GM19452 (cell line): ENCODE results near the gene CLDN15.
"Not testable (repeated sequence)": the region's sequence is repeated elsewhere in the genome, so short reads cannot be mapped to it uniquely, and the experiment has no call there.

Source experiments
- ATAC-seq: cut with Tn5 transposase; IDR thresholded peaks from one replicate; pipeline ENCODE4 v1.9.1; 2021; ENCODE audit not compliant: unreplicated experiment

CLDN15 gene

GRCh38 chr7:101200504-101200861 lies 37.1 kb downstream of the CLDN15 start:
- ATAC-seq, result no peak

- not testable (repeated sequence) for ATAC-seq
Measured at GRCh38 chr7:101199522-101199921, 38.1 kb downstream of the CLDN15 start.

- no peak for ATAC-seq
Measured at GRCh38 chr7:101198476-101198875, 39.1 kb downstream of the CLDN15 start.

DNA sequence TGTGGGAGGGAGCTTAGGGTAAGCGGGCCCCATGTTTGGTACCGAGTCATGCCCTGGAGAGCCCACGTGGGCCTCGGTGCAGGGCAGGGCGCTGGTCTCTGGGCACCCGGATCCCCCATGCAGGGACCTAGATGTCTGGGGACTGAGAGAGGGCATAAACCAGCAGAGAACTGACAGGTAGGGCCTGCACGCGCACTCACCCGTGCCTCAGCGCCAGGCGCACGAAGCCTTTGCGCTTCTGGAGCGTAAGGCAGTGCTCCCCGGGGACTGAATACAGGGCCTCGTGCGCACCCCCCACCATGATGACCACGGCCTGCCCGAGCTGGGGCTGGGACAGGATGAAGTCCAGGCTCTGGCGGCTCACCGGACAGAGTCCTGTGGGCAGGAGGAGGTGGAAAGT lies 39.6 kb downstream of the CLDN15 start:
- no peak for ATAC-seq

DNA sequence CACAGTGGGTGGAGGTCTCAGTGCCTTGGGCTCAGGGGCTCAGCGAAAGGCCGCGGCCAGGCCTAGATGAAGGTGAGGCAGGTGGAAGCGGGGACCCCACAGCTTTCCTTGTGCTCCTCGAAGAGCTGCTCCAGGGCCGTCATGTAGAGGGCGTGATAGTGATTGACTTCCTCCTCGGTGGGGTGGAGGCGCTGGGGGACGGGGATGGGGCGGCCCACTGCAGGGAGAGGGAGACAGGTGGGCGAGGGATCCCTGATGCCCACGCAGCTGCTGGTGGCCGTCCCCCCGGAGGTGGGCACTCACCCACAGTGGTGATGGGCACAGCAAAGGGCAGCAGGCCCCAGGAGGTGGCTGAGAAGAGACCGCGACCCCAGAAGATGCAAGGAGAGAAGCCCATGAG lies 41.7 kb downstream of the CLDN15 start:
- ATAC-seq, result no peak

GRCh38 chr7:101189109-101189508 lies 48.5 kb downstream of the CLDN15 start:
- ATAC-seq, result no peak

DNA sequence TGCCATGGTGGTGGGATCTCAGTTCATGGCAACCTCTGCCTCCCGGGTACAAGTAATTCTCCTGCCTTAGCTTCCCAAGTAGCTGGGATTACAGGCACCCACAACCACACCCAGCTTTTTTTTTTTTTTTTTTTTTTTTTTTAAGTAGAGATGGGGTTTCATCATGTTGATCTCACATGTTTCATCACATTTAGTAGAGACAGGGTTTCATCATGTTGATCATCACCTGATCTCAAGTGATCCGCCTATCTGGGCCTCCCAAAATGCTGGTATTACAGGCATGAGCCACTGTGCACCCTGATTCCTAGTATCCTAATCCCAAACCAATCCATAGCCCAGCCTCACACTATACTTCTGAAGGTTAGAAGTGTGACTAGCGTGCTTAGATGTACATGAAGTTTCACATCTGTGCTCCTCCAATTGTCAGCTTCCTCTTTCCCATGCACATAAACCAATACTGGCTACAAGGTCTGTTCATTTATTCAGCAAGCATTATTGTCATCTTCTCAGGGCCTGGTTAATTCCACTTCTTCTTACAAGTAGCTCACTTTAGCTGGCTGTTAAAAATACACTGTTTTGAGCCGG lies 50.7 kb downstream of the CLDN15 start:
- no peak for ATAC-seq

- no peak for ATAC-seq
Measured at GRCh38 chr7:101186194-101186593, 51.4 kb downstream of the CLDN15 start.

DNA sequence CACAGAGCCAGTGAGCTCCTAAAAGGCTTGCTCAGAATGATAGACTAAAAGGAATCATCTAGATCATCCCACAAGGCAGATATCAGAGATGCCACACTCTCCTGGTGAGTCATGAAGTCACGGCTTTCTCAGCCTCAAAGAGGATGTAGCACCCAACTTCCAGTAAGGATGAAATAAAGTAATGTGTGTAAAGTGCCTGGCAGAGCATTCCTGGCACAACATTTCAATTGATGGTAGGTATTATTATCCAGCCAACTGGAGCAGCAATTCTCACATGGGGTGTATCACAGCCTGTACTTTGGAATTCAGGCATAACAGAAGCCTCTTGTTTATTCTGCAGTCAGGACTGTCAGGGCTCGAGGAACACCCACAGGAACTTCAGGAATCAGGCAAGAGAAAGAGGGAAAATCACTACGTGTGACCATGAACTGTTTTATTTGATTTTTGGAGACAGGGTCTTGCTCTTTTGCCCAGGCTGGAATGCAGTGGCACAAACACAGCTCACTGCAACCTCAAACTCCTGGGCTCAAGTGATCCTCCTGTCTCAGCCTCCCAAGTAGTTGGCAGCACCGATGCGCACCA lies 52.3 kb downstream of the CLDN15 start:
- ATAC-seq, result no peak
